Dermis microvascular lymphatic vessel endothelial cell (primary cell): ENCODE data around the gene TRIM7. TPM values are rescaled to one million over a fixed set of nuclear protein-coding genes. Genes with fewer than 3 reads are reported as not detected.

Experiments used
- DNase-seq, 2 donors: peaks; one replicate each; pipeline versions ENCODE4 v3.0.0 to v3.0.0-alpha.2; 2010; ENCODE audit warnings: low read depth in 2 of 2
- total RNA-seq: library from RNA; depleted of rRNA; stranded (reverse); fragments of >200 nt; gene quantifications from 2 replicates; pipeline ENCODE4 v1.2.1, GENCODE V29; 2014

The TRIM7 gene
- total RNA-seq, result 2.1 and 7.6 TPM in 2 replicates

GRCh38 chr5:181204826-181205760, at the start of gene TRIM7:
Gene TRIM7 (minus strand): TSS chr5:181205196. CDS start chr5:181205110, 86 bp downstream.
- peak in 1 of 2 donors; percentile 35 for DNase-seq

GRCh38 chr5:181248277-181248676, 43.3 kb upstream of the TRIM7 start:
- DNase-seq, result no peak

GRCh38 chr5:181246276-181247049, 41.5 kb upstream of the TRIM7 start:
- DNase-seq, result peak; percentile 47 to 83

GRCh38 chr5:181245427-181246275, 40.7 kb upstream of the TRIM7 start:
- DNase-seq, result no peak

- peak; percentile 78 to 91 for DNase-seq
Measured at GRCh38 chr5:181243564-181244343, 38.8 kb upstream of the TRIM7 start, which contains the start of gene RACK1. Gene RACK1 (minus strand): TSS chr5:181243906. CDS start chr5:181243800, 106 bp downstream.

GRCh38 chr5:181243018-181243563, 38.1 kb upstream of the TRIM7 start:
- peak in 1 of 2 donors; percentile 48 for DNase-seq

- DNase-seq, result no peak
Measured at GRCh38 chr5:181242031-181242451, 37.0 kb upstream of the TRIM7 start.

GRCh38 chr5:181241393-181241975, 36.5 kb upstream of the TRIM7 start:
- peak; percentile 55 to 89 for DNase-seq

- DNase-seq, result no peak
Measured at GRCh38 chr5:181239062-181239663, 34.2 kb upstream of the TRIM7 start.

- no peak for DNase-seq
Measured at GRCh38 chr5:181237729-181238385, 32.9 kb upstream of the TRIM7 start.

GRCh38 chr5:181236954-181237641, 32.1 kb upstream of the TRIM7 start:
- no peak for DNase-seq

- no peak for DNase-seq
Measured at GRCh38 chr5:181236471-181236870, 31.5 kb upstream of the TRIM7 start.

GRCh38 chr5:181235689-181236366, 30.8 kb upstream of the TRIM7 start:
- no peak for DNase-seq

GRCh38 chr5:181235323-181235688, 30.3 kb upstream of the TRIM7 start:
- no peak for DNase-seq

- no peak for DNase-seq
Measured at GRCh38 chr5:181234455-181235306, 29.7 kb upstream of the TRIM7 start.

GRCh38 chr5:181233801-181234454, 28.9 kb upstream of the TRIM7 start:
- no peak for DNase-seq
